Aorta (tissue), 5 donors: ENCODE results near the gene SPAG16. TPM values are rescaled to one million over a fixed set of nuclear protein-coding genes. Genes with fewer than 3 reads are reported as not detected.
"Not testable (repeated sequence)": the region's sequence is repeated elsewhere in the genome, so short reads cannot be mapped to it uniquely, and the experiment has no call there.

Source experiments
- ATAC-seq: fragments of 200-7000 bp; cut with Tn5 transposase; one replicate; pipeline ENCODE4 v1.9.1; 2022; ENCODE audit warnings: moderate library complexity; ENCODE audit not compliant: low FRiP score
- DNase-seq, 2 donors: peaks; one replicate each; pipeline ENCODE4 v3.0.0-alpha.2; 2020
- H3K27ac ChIP-seq, 2 donors: one replicate each; pipeline ENCODE4 v1.5.1; 2013; ENCODE audit warnings: low read length in 2 of 2, mild to moderate bottlenecking in 2 of 2, moderate library complexity in 2 of 2, control low read depth in 1 of 2, inconsistent platforms in 1 of 2, low read depth in 1 of 2
- H3K27me3 ChIP-seq, 2 donors: one replicate each; pipeline ENCODE4 v1.6.1; 2013; ENCODE audit warnings: control low read depth in 1 of 2, low read length in 1 of 2, mild to moderate bottlenecking in 1 of 2, moderate library complexity in 1 of 2; ENCODE audit not compliant: insufficient read depth in 2 of 2, control insufficient read depth in 1 of 2
- H3K36me3 ChIP-seq, 2 donors: one replicate each; pipeline ENCODE4 v1.6.1; 2013; ENCODE audit warnings: control low read depth in 1 of 2, low read length in 1 of 2, mild to moderate bottlenecking in 1 of 2; ENCODE audit not compliant: insufficient read depth in 2 of 2, control insufficient read depth in 1 of 2
- H3K4me1 ChIP-seq, 2 donors: one replicate each; pipeline ENCODE4 v1.6.1; 2013; ENCODE audit warnings: low read length in 2 of 2, control low read depth in 1 of 2, mild to moderate bottlenecking in 1 of 2, moderate library complexity in 1 of 2; ENCODE audit not compliant: insufficient read depth in 2 of 2, control insufficient read depth in 1 of 2
- H3K4me3 ChIP-seq, 2 donors: one replicate each; pipeline ENCODE4 v1.5.1; 2013; ENCODE audit warnings: low read length in 2 of 2, control low read depth in 1 of 2, mild to moderate bottlenecking in 1 of 2
- H3K9me3 ChIP-seq: one replicate; pipeline ENCODE4 v1.6.1; 2013; ENCODE audit warnings: mild to moderate bottlenecking, low read length; ENCODE audit not compliant: control insufficient read depth
- WGBS, 2 donors: extraction: QIAGEN DNeasy Blood & Tissue Kit; methylation state at CpG; one replicate each; pipeline ENCODE4 v1.1.7; 2013; 5-methylcytosine and 5-hydroxymethylcytosine counted together
- intact Hi-C, 2 donors: fragments of 100-400 bp; cut with DNase I; formaldehyde crosslinking; loops; one replicate each; pipeline versions ENCODE4 v1.14.2 to v1.15.0; 2022
- polyA plus RNA-seq, 2 donors: library from polyadenylated mRNA; stranded (reverse); fragments of 200-250 nt; gene quantifications; one replicate each; pipeline ENCODE4 v1.2.3, GENCODE V29; 2013
- total RNA-seq, 2 donors: library from RNA; stranded (reverse); fragmentation: NEBNext Ultra II Directional; extraction: Animal tissue kit (Norgen Biotek cat#: 25700); gene quantifications; one replicate each; pipeline ENCODE4 v1.2.1, GENCODE V29; 2021
- donor health status: healthy with polysubstance abuse.
- donor health status: Bipolar disorder and iron deficiency.
- donor health status: DM: no; HTN: no; CAD: no.
- donor health status: DM: no; HTN: no; CAD: no.
- donor health status: DM: yes; HTN: yes; CAD: no.

SPAG16 gene
- total and polyA plus RNA-seq, 4 donors: 23.7 to 36.1 (median 24.4) TPM

DNA sequence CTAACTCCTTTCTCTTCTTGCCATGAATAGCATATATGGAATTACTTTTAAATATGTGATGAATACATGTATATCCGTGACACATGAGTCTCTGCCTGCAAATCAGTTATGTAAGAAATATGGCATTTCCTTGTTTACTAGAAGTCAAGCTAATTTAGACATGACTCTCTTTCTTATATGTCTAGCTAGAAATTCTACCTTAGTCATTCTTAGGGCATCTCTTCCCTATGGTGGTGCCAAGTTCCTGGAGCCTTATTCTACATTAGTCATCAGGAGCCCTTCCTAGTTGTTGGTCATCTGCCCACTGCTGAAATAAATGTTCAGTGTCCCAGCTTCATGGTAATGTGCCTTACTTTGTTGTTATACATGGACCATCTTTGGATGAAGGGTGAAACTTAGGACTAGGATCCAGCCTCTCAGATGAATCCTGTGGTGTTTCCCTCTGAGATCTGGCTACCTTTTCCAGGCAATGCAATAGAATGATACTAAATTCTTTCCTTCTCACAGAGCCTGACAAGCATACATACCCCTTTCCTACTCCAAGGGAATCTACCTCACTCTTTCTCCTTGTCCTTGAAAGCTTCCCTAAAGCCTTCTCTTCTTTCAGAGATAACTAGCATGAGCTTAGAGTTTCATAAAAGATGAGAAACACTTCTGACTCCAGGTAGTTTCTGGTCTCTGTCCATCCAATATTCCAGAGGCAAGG lies 711.3 kb downstream of the SPAG16 start:
- no peaks in the 10 kb centered on the region for H3K9me3 ChIP-seq
- intact Hi-C loops: no loop called here
- no peak overlapping the region for H3K4me3 ChIP-seq
- WGBS, 2 donors: 26 to 37% methylated on average over 1 of the region's 1 CpG
- DNase-seq (no peak), ATAC-seq (no peak)
- H3K4me1 ChIP-seq: peaks cover 0 to 2% of the 10 kb centered on the region in 2 donors
- H3K27ac ChIP-seq: no peak overlapping the region
- no peaks in the 10 kb centered on the region for H3K36me3 ChIP-seq
- H3K27me3 ChIP-seq: no peaks in the 10 kb centered on the region

DNA sequence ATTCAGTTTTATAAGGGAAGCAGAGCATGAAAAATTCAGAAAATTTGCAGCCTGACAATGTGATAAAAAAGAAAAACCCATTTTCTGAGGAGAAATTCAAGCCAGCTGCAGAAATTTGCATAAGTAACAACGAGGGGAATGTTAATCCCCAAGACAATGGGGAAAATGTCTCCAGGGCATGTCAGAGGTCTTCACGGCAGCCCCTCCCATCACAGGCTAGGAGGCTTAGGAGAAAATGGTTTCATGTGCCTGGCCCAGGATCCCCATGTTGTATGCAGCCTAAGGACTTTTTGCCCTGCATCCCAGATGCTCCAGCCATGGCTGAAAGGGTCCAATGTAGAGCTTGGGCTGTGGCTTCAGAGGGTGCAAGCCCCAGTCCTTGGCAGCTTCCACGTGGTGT lies 714.7 kb downstream of the SPAG16 start:
- H3K9me3 ChIP-seq, ATAC-seq, DNase-seq, H3K27me3 ChIP-seq, H3K4me3 ChIP-seq, intact Hi-C loops, H3K36me3 ChIP-seq, H3K27ac ChIP-seq, H3K4me1 ChIP-seq: not testable (repeated sequence)
- WGBS, 2 donors: 70 to 77% methylated on average over 3 of the region's 3 CpGs

DNA sequence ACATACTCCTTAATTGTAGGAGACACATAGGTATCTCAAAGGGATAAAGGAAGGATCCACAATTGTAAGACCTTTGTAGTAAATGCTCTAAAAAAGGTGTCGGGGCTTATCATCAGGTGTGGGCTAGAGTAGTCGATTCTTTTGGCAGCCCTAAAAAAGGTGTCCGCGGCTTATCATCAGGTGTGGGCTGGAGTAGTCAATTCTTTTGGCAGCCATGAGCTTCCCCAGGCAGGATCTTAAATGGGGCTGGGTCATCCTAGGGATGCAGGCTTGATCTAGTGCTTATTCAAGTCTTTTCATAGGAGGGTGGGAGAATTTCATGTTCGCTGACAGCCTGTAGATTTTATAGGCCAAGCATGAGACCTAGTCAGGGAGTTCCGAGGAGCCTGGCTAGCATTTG lies 720.2 kb downstream of the SPAG16 start:
- intact Hi-C loops: no loop called here
- Histone ChIP-seq H3K4me3 (no peak overlapping the region), H3K27me3 (no peaks in the 10 kb centered on the region), H3K27ac (no peak overlapping the region), H3K4me1 (no peaks in the 10 kb centered on the region), H3K36me3 (no peaks in the 10 kb centered on the region), H3K9me3 (no peaks in the 10 kb centered on the region)
- WGBS, 2 donors: 92 to 93% methylated on average over 6 of the region's 6 CpGs
- no peak for ATAC-seq
- no peak for DNase-seq

DNA sequence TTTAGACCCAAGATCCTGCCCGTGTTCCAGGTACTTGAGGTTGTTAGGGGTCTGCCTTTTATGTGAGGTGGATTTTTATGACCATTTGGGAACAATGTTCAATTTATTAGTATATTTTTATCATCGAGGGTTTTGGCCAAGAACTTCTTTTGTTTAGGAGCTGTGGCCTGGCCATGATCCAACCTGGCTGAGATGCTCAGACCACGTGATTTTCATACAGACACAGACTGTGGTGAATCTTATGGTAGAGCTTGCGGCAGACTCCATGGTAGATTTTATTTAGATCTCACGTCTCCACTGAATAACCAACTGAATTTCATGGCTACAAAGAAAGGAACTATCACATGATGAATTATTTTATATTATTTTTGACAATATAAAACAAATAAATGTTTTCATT lies 721.1 kb downstream of the SPAG16 start:
- H3K9me3 ChIP-seq: no peaks in the 10 kb centered on the region
- H3K4me3 ChIP-seq: no peak overlapping the region
- H3K36me3 ChIP-seq: no peaks in the 10 kb centered on the region
- ATAC-seq (no peak), DNase-seq (no peak)
- intact Hi-C loops: no loop called here
- no peaks in the 10 kb centered on the region for H3K4me1 ChIP-seq
- H3K27me3 ChIP-seq: no peaks in the 10 kb centered on the region
- WGBS, 2 donors: 62 to 63% methylated on average over 5 of the region's 5 CpGs
- no peak overlapping the region for H3K27ac ChIP-seq

- 51 to 54% methylated on average over 2 of the region's 2 CpGs for WGBS, 2 donors
- no peak for ATAC-seq
- intact Hi-C loops: no loop called here
These were observed 722.3 kb downstream of the SPAG16 start for GRCh38 chr2:214006601-214007000.

DNA sequence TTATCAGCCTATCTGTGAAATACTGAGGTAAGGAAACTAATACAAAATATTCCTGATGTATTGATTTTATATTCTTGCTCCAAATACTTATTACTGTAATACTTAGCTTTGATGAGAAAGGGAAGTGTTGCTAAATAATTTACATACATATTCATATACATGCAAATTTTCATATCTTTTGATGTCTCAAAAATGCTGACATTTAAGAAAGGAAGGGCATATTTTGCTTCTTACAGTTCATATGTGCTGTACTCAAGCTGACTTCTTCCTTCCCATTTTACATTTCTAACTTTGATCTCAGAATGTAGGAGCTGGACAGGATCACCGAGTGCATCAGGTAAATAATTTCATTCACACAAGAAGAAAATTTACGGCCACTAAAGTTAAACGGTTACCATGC lies 727.4 kb downstream of the SPAG16 start:
- ATAC-seq: no peak
- H3K4me1 ChIP-seq: no peaks in the 10 kb centered on the region
- intact Hi-C loops: no loop called here
- H3K27ac ChIP-seq: no peak overlapping the region
- WGBS, 2 donors: 72 to 76% methylated on average over 3 of the region's 3 CpGs
- no peaks in the 10 kb centered on the region for H3K36me3 ChIP-seq
- no peak overlapping the region for H3K4me3 ChIP-seq
- no peaks in the 10 kb centered on the region for H3K9me3 ChIP-seq
- no peaks in the 10 kb centered on the region for H3K27me3 ChIP-seq
- no peak for DNase-seq

More at GRCh38 chr2:214006601-214007000, 722.3 kb downstream of the SPAG16 start:
- Histone ChIP-seq H3K27me3 (no peaks in the 10 kb centered on the region), H3K9me3 (no peaks in the 10 kb centered on the region), H3K36me3 (no peaks in the 10 kb centered on the region), H3K4me3 (no peak overlapping the region), H3K27ac (no peak overlapping the region), H3K4me1 (no peaks in the 10 kb centered on the region)
- DNase-seq: no peak

DNA sequence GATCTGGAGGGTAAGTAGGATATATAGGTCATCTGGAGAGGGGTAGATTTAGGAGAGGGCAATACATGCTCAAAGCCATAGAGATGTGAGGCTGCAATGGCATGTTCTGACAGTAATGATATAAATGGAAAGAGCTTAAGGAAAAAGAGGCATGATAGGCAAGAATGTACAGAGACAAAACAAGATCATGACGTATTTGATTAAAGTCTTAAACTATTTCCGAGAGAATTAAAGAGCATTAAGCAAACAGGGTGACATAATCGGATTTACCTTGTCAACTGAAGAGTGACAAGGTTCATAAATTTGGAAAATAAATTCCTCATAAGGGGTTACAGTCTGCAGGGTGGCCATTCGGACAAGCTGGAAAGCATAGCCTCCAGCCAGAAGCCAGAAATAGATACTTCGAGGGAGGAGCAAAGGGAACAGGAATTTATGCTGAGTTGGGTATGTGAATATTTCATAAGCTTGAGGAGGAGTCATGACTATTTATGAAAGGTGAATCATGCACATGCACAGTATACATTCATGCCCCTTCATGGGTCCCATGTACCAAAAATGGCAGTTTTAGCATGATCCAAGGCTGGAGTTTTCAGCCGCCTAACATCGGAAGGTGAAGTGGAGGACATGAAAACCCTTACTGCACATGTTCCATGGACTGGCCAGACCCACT lies 730.4 kb downstream of the SPAG16 start:
- 88 to 90% methylated on average over 7 of the region's 7 CpGs for WGBS, 2 donors
- H3K27ac ChIP-seq: no peak overlapping the region
- no peaks in the 10 kb centered on the region for H3K4me1 ChIP-seq
- intact Hi-C loops: no loop called here
- no peaks in the 10 kb centered on the region for H3K36me3 ChIP-seq
- no peak overlapping the region for H3K4me3 ChIP-seq
- DNase-seq: no peak
- no peak for ATAC-seq
- no peaks in the 10 kb centered on the region for H3K27me3 ChIP-seq
- H3K9me3 ChIP-seq: no peaks in the 10 kb centered on the region

DNA sequence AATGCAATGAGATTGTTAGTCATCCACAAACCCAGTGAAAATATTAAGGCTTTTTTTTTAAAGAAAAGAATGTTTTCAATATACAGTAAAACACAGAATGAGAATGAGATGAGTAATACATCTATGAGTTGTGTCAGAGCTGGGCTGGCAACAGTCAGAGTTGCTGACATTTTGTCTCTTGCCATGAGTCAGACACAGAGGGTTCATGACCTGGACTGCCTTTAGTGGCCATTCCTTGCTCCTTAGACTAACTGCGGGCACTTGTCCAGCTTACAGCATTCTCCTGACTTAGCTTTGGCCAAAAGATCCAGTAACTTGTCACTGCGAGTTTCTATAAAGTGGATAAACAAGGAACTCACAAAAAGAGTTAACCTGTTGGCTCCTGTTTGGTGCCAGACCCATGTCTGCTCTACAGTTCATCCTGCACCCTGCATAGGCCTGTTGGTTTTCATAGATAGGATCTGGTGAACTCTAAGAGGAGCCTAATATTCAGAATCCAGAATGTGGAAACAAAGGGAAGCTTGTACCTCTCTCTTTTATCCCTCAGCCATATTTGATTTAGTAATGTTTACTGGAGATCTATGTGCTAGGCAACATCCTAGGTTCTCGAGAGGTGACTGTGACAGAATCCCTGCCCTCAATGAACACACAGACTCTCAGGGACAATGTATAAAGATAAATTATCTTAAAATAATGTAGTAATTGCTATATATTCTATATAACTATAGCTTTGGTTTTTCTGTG lies 735.1 kb downstream of the SPAG16 start:
- WGBS, 2 donors: 41 to 42% methylated on average over 3 of the region's 3 CpGs
- no peaks in the 10 kb centered on the region for H3K27me3 ChIP-seq
- DNase-seq (peak in 1 of 2 donors; percentile 81), ATAC-seq (peak; percentile 62)
- H3K27ac ChIP-seq: no peak overlapping the region
- no peak overlapping the region for H3K4me3 ChIP-seq
- no peaks in the 10 kb centered on the region for H3K9me3 ChIP-seq
- intact Hi-C loops: no loop called here
- H3K36me3 ChIP-seq: no peaks in the 10 kb centered on the region
- H3K4me1 ChIP-seq: no peaks in the 10 kb centered on the region
